ENCODE measurements around the gene GALNTL6.

Gene GALNTL6

GRCh38 chr4:172995704-172996103 is 1182.5 kb downstream of the GALNTL6 start:
- no peak overlapping the region for H3K9ac ChIP-seq (ENCODE audit: insufficient read length, low read depth)
- no peaks in the 10 kb centered on the region for H3K4me1 ChIP-seq (ENCODE audit: insufficient read depth, insufficient read length)
- no peak for DNase-seq (ENCODE audit: low read depth, low spot score)
- no peak for TF ChIP-seq YY1 (IDR thresholded peaks at IDR 0.05; ENCODE audit: insufficient read depth, insufficient read length)
- no peak for TF ChIP-seq ZNF274 (IDR thresholded peaks at IDR 0.05; ENCODE audit: low read depth, low read length)
- no peak for TF ChIP-seq SUZ12 (IDR thresholded peaks at IDR 0.05; ENCODE audit: extremely low read depth, insufficient read depth, insufficient read length)
- no peaks in the 10 kb centered on the region for H3K36me3 ChIP-seq (ENCODE audit: insufficient read depth, insufficient read length, low read length)
- no peaks in the 10 kb centered on the region for H3K9me3 ChIP-seq (ENCODE audit: insufficient read depth, low read length)
- H3K27me3 ChIP-seq (ENCODE audit: insufficient read depth, insufficient read length): no peaks in the 10 kb centered on the region
- no peak overlapping the region for H3K4me3 ChIP-seq (ENCODE audit: insufficient read length, low read depth)

GRCh38 chr4:172996571-172997216 is 1183.5 kb downstream of the GALNTL6 start:
- H3K4me1 ChIP-seq (ENCODE audit: insufficient read depth, insufficient read length): no peaks in the 10 kb centered on the region
- DNase-seq (ENCODE audit: low read depth, low spot score): no peak
- H3K27me3 ChIP-seq (ENCODE audit: insufficient read depth, insufficient read length): no peaks in the 10 kb centered on the region
- H3K36me3 ChIP-seq (ENCODE audit: insufficient read depth, insufficient read length, low read length): no peaks in the 10 kb centered on the region
- TF ChIP-seq ZNF274 (IDR thresholded peaks at IDR 0.05; ENCODE audit: low read depth, low read length): no peak
- no peak for TF ChIP-seq YY1 (IDR thresholded peaks at IDR 0.05; ENCODE audit: insufficient read depth, insufficient read length)
- no peak for TF ChIP-seq SUZ12 (IDR thresholded peaks at IDR 0.05; ENCODE audit: extremely low read depth, insufficient read depth, insufficient read length)
- H3K4me3 ChIP-seq (ENCODE audit: insufficient read length, low read depth): no peak overlapping the region
- no peak overlapping the region for H3K9ac ChIP-seq (ENCODE audit: insufficient read length, low read depth)
- no peaks in the 10 kb centered on the region for H3K9me3 ChIP-seq (ENCODE audit: insufficient read depth, low read length)

GRCh38 chr4:172997217-172997609 is 1184.0 kb downstream of the GALNTL6 start:
- H3K4me3 ChIP-seq (ENCODE audit: insufficient read length, low read depth): no peak overlapping the region
- no peak for DNase-seq (ENCODE audit: low read depth, low spot score)
- H3K9ac ChIP-seq (ENCODE audit: insufficient read length, low read depth): no peak overlapping the region
- no peaks in the 10 kb centered on the region for H3K4me1 ChIP-seq (ENCODE audit: insufficient read depth, insufficient read length)
- no peaks in the 10 kb centered on the region for H3K27me3 ChIP-seq (ENCODE audit: insufficient read depth, insufficient read length)
- no peaks in the 10 kb centered on the region for H3K36me3 ChIP-seq (ENCODE audit: insufficient read depth, insufficient read length, low read length)
- no peaks in the 10 kb centered on the region for H3K9me3 ChIP-seq (ENCODE audit: insufficient read depth, low read length)
- TF ChIP-seq YY1 (IDR thresholded peaks at IDR 0.05; ENCODE audit: insufficient read depth, insufficient read length): no peak
- no peak for TF ChIP-seq ZNF274 (IDR thresholded peaks at IDR 0.05; ENCODE audit: low read depth, low read length)
- TF ChIP-seq SUZ12 (IDR thresholded peaks at IDR 0.05; ENCODE audit: extremely low read depth, insufficient read depth, insufficient read length): no peak

GRCh38 chr4:172997856-172998255 is 1184.7 kb downstream of the GALNTL6 start:
- Histone ChIP-seq H3K4me3 (ENCODE audit: insufficient read length, low read depth) (no peak overlapping the region), H3K4me1 (ENCODE audit: insufficient read depth, insufficient read length) (no peaks in the 10 kb centered on the region), H3K27me3 (ENCODE audit: insufficient read depth, insufficient read length) (no peaks in the 10 kb centered on the region), H3K9me3 (ENCODE audit: insufficient read depth, low read length) (no peaks in the 10 kb centered on the region), H3K9ac (ENCODE audit: insufficient read length, low read depth) (no peak overlapping the region), H3K36me3 (ENCODE audit: insufficient read depth, insufficient read length, low read length) (no peaks in the 10 kb centered on the region)
- no peak for TF ChIP-seq ZNF274 (IDR thresholded peaks at IDR 0.05; ENCODE audit: low read depth, low read length)
- TF ChIP-seq YY1 (IDR thresholded peaks at IDR 0.05; ENCODE audit: insufficient read depth, insufficient read length): no peak
- no peak for TF ChIP-seq SUZ12 (IDR thresholded peaks at IDR 0.05; ENCODE audit: extremely low read depth, insufficient read depth, insufficient read length)
- no peak for DNase-seq (ENCODE audit: low read depth, low spot score)

- no peaks in the 10 kb centered on the region for H3K27me3 ChIP-seq (ENCODE audit: insufficient read depth, insufficient read length)
- no peak overlapping the region for H3K9ac ChIP-seq (ENCODE audit: insufficient read length, low read depth)
- no peaks in the 10 kb centered on the region for H3K4me1 ChIP-seq (ENCODE audit: insufficient read depth, insufficient read length)
- no peak for TF ChIP-seq SUZ12 (IDR thresholded peaks at IDR 0.05; ENCODE audit: extremely low read depth, insufficient read depth, insufficient read length)
- TF ChIP-seq ZNF274 (IDR thresholded peaks at IDR 0.05; ENCODE audit: low read depth, low read length): no peak
- TF ChIP-seq YY1 (IDR thresholded peaks at IDR 0.05; ENCODE audit: insufficient read depth, insufficient read length): no peak
- no peaks in the 10 kb centered on the region for H3K36me3 ChIP-seq (ENCODE audit: insufficient read depth, insufficient read length, low read length)
- no peaks in the 10 kb centered on the region for H3K9me3 ChIP-seq (ENCODE audit: insufficient read depth, low read length)
- DNase-seq (ENCODE audit: low read depth, low spot score): no peak
- no peak overlapping the region for H3K4me3 ChIP-seq (ENCODE audit: insufficient read length, low read depth)
These were observed 1185.6 kb downstream of the GALNTL6 start for GRCh38 chr4:172998527-172999469.

- Histone ChIP-seq H3K36me3 (ENCODE audit: insufficient read depth, insufficient read length, low read length) (no peaks in the 10 kb centered on the region), H3K9ac (ENCODE audit: insufficient read length, low read depth) (no peak overlapping the region), H3K27me3 (ENCODE audit: insufficient read depth, insufficient read length) (no peaks in the 10 kb centered on the region), H3K9me3 (ENCODE audit: insufficient read depth, low read length) (no peaks in the 10 kb centered on the region), H3K4me3 (ENCODE audit: insufficient read length, low read depth) (no peak overlapping the region), H3K4me1 (ENCODE audit: insufficient read depth, insufficient read length) (no peaks in the 10 kb centered on the region)
- no peak for DNase-seq (ENCODE audit: low read depth, low spot score)
- no peak for TF ChIP-seq YY1 (IDR thresholded peaks at IDR 0.05; ENCODE audit: insufficient read depth, insufficient read length)
- no peak for TF ChIP-seq ZNF274 (IDR thresholded peaks at IDR 0.05; ENCODE audit: low read depth, low read length)
- no peak for TF ChIP-seq SUZ12 (IDR thresholded peaks at IDR 0.05; ENCODE audit: extremely low read depth, insufficient read depth, insufficient read length)
These were observed 1188.4 kb downstream of the GALNTL6 start for GRCh38 chr4:173001571-173001970.
